A673 (cell line): Measurements from ENCODE around the gene RAVER2. TPM values are rescaled to one million over a fixed set of nuclear protein-coding genes. Genes with fewer than 3 reads are reported as not detected.

ENCODE experiments used
- BruUV-seq: library from RNA; stranded (reverse); fragments of 400-500 nt; replicated peaks from 2 replicates; lab custom pipeline; 2021; lab: Mats Ljungman, UMichigan
- CTCF ChIA-PET: fragments of 300-600 bp; sonication (Branson Sonifier 250); formaldehyde crosslinking; loops from one replicate; lab custom pipeline; 2022; ENCODE audit warnings: antibody characterized with exemption; lab: Charles Lee
- POLR2A ChIA-PET: fragments of 300-600 bp; sonication (Branson Sonifier 250); formaldehyde crosslinking; loops from one replicate; lab custom pipeline; 2022; ENCODE audit warnings: antibody characterized with exemption; ENCODE audit not compliant: low non-redundant PET; lab: Charles Lee
- DNase-seq: peaks from one replicate; pipeline ENCODE4 v3.0.0-alpha.2; 2015; ENCODE audit warnings: low spot score
- H3K27ac ChIP-seq: fragments of 200-600 bp; sonication (generic); 2 replicates; pipeline ENCODE4 v1.5.1; 2016; ENCODE audit warnings: mixed run types, low read depth, mild to moderate bottlenecking, mixed read lengths, antibody characterized with exemption, low read length; ENCODE audit not compliant: poor library complexity, severe bottlenecking
- H3K27me3 ChIP-seq: fragments of 200-600 bp; sonication (generic); replicated peaks from 2 replicates; pipeline ENCODE4 v1.6.1; 2017; ENCODE audit warnings: mixed run types, low read depth, mild to moderate bottlenecking, mixed read lengths, antibody characterized with exemption, low read length; ENCODE audit not compliant: insufficient read depth, poor library complexity
- H3K36me3 ChIP-seq: fragments of 200-600 bp; sonication (generic); 2 replicates; pipeline ENCODE4 v1.6.1; 2016; ENCODE audit warnings: mixed run types, mild to moderate bottlenecking, mixed read lengths, antibody characterized with exemption, low read length; ENCODE audit not compliant: insufficient read depth, poor library complexity, severe bottlenecking
- H3K4me1 ChIP-seq: fragments of 200-600 bp; sonication (generic); 2 replicates; pipeline ENCODE4 v1.6.1; 2017; ENCODE audit warnings: mixed run types, mild to moderate bottlenecking, mixed read lengths, antibody characterized with exemption, low read length; ENCODE audit not compliant: insufficient read depth, poor library complexity, severe bottlenecking
- H3K4me3 ChIP-seq: fragments of 200-600 bp; sonication (generic); 2 replicates; pipeline ENCODE4 v1.5.1; 2016; ENCODE audit warnings: low read depth, mixed run types, mild to moderate bottlenecking, mixed read lengths, low read length; ENCODE audit not compliant: poor library complexity, severe bottlenecking
- H3K9me3 ChIP-seq: fragments of 200-600 bp; sonication (generic); 2 replicates; pipeline ENCODE4 v1.6.1; 2016; ENCODE audit warnings: mixed run types, low read depth, mild to moderate bottlenecking, mixed read lengths, antibody characterized with exemption, low read length; ENCODE audit not compliant: poor library complexity, severe bottlenecking
- EZH2 ChIP-seq: fragments of 200-600 bp; sonication (generic); IDR thresholded peaks from 2 replicates; pipeline ENCODE4 v1.6.1; 2017; ENCODE audit warnings: borderline replicate concordance, low read depth, mild to moderate bottlenecking, mixed read lengths, antibody characterized with exemption, low read length; ENCODE audit not compliant: poor library complexity, severe bottlenecking
- intact Hi-C: fragments of 100-400 bp; cut with micrococcal nuclease; formaldehyde crosslinking; loops from one replicate; pipeline ENCODE4 v1.10.0; 2022; ENCODE audit not compliant: unreplicated experiment
- total RNA-seq: library from RNA; stranded (reverse); gene quantifications from 2 replicates; pipeline ENCODE4 v1.2.3, GENCODE V29; 2021
- TF ChIP-seq, protein P1 (sequence below): fragments of 300-800, 200-600 bp; sonication (generic); conservative IDR thresholded peaks from 2 replicates; pipeline ENCODE4 v1.5.1; 2017; ENCODE audit warnings: low read depth, mild to moderate bottlenecking, antibody characterized with exemption, low read length, moderate library complexity, mixed read lengths

The RAVER2 gene
- total RNA-seq, 1 experiment from 2014 or later: 34.1 TPM

DNA sequence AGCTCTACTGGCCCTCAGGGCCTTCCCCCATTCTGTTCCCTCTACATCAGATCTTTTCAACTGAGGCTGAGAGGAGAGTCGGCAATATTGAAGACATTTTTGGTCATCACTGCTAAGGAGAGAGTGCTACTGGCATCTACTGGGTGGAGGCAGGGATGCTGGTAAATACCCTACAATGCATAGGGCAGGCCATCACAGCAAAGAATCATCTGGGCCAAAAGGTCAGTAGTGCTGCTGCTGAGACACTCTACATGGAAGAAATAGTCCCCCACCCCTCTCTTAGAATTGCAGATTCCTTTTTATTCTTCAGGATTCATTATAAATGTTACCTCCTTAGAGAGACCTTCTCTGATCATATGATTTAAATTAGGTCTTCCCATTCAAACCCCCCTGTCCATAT, 127.2 kb downstream of the RAVER2 start:
- Histone ChIP-seq H3K36me3 (peaks cover 100% of the 10 kb centered on the region), H3K4me3 (no peak overlapping the region), H3K27ac (no peak overlapping the region), H3K9me3 (no peaks in the 10 kb centered on the region), H3K27me3 (no peaks in the 10 kb centered on the region), H3K4me1 (no peaks in the 10 kb centered on the region)
- CTCF ChIA-PET: no interaction called here
- no peak for DNase-seq
- intact Hi-C loops: no loop called here
- TF ChIP-seq, protein P1, sequence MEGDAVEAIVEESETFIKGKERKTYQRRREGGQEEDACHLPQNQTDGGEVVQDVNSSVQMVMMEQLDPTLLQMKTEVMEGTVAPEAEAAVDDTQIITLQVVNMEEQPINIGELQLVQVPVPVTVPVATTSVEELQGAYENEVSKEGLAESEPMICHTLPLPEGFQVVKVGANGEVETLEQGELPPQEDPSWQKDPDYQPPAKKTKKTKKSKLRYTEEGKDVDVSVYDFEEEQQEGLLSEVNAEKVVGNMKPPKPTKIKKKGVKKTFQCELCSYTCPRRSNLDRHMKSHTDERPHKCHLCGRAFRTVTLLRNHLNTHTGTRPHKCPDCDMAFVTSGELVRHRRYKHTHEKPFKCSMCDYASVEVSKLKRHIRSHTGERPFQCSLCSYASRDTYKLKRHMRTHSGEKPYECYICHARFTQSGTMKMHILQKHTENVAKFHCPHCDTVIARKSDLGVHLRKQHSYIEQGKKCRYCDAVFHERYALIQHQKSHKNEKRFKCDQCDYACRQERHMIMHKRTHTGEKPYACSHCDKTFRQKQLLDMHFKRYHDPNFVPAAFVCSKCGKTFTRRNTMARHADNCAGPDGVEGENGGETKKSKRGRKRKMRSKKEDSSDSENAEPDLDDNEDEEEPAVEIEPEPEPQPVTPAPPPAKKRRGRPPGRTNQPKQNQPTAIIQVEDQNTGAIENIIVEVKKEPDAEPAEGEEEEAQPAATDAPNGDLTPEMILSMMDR: no peak
- no peak for TF ChIP-seq EZH2
- BruUV-seq: no TSS peak
- POLR2A ChIA-PET: no interaction called here

DNA sequence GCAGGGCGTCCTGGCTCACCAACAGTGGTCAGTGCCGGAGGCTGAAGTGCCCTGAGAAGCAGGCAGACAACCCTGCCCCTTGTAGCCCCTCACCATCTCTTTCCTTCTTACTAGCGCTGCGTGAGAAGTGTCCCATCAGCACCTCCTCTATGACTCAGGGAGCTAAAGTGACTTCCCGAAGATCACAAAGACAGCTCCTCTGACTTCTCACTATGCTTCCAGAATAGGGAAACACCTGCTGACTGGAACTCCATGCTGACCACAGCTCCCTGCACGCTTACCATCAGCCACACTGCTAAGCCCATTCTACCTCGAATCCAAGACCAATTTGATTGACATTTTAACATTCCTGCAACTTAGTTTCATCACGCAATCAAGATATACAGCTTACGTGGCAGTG, 128.7 kb downstream of the RAVER2 start:
- CTCF ChIA-PET: no interaction called here
- TF ChIP-seq EZH2: no peak
- TF ChIP-seq, protein P1: no peak
- BruUV-seq: no TSS peak
- Histone ChIP-seq H3K27me3 (no peaks in the 10 kb centered on the region), H3K9me3 (no peaks in the 10 kb centered on the region), H3K36me3 (peaks cover 99% of the 10 kb centered on the region), H3K4me1 (peaks cover 5% of the 10 kb centered on the region), H3K27ac (no peak overlapping the region), H3K4me3 (no peak overlapping the region)
- POLR2A ChIA-PET: no interaction called here
- no peak for DNase-seq
- intact Hi-C loops: no loop called here

DNA sequence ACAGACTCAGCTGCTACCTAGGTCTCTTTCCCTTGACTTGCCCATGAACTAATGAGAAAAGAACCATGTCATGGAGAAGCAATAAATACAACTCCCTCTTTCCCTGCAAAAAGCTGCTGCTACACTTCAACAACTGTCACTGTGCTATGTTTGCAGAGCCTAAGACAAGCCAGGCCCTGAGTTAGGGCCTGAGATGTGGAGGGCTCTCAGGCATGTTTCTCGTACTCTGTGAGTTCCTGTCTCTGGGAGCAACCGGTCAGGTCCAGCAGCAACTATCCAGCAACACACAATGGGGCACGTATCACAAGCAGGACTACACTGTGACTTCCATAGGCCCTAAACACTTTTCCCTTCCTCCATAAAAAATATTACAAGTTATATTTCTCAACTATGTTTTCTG, 129.8 kb downstream of the RAVER2 start:
- H3K27ac ChIP-seq: no peak overlapping the region
- TF ChIP-seq, protein P1: no peak
- no peak for TF ChIP-seq EZH2
- POLR2A ChIA-PET: no interaction called here
- H3K9me3 ChIP-seq: no peaks in the 10 kb centered on the region
- peaks cover 5% of the 10 kb centered on the region for H3K4me1 ChIP-seq
- no peak overlapping the region for H3K4me3 ChIP-seq
- no TSS peak for BruUV-seq
- CTCF ChIA-PET: no interaction called here
- DNase-seq: no peak
- intact Hi-C loops: no loop called here
- no peaks in the 10 kb centered on the region for H3K27me3 ChIP-seq
- peaks cover 99% of the 10 kb centered on the region for H3K36me3 ChIP-seq
